Measurements from ENCODE around the gene MAPKAPK2.
A peak's percentile ranks its signal among the peaks of the same experiment; 100 is the strongest.

MAPKAPK2 gene

GRCh38 chr1:206661161-206661820, 23.4 kb upstream of the MAPKAPK2 start:
- no peak for DNase-seq

GRCh38 chr1:206662396-206663092, 22.2 kb upstream of the MAPKAPK2 start:
- DNase-seq = no peak

GRCh38 chr1:206663362-206663761, 21.3 kb upstream of the MAPKAPK2 start:
- no peak for DNase-seq

GRCh38 chr1:206663832-206664652, 20.7 kb upstream of the MAPKAPK2 start:
- DNase-seq = peak; percentile 71

GRCh38 chr1:206664740-206665139, 20.0 kb upstream of the MAPKAPK2 start:
- no peak for DNase-seq

GRCh38 chr1:206666031-206666561, 18.6 kb upstream of the MAPKAPK2 start:
- DNase-seq = no peak

GRCh38 chr1:206666954-206667665, 17.6 kb upstream of the MAPKAPK2 start:
- DNase-seq = no peak

- DNase-seq = no peak
These were observed 16.4 kb upstream of the MAPKAPK2 start for GRCh38 chr1:206668351-206668750.

GRCh38 chr1:206668874-206669410, 15.8 kb upstream of the MAPKAPK2 start:
- no peak for DNase-seq

GRCh38 chr1:206672011-206672688, 12.6 kb upstream of the MAPKAPK2 start:
- no peak for DNase-seq

- no peak for DNase-seq
These were observed 11.6 kb upstream of the MAPKAPK2 start for GRCh38 chr1:206672844-206673758.

- DNase-seq = no peak
These were observed 10.5 kb upstream of the MAPKAPK2 start for GRCh38 chr1:206674236-206674635.

- DNase-seq = no peak
These were observed 9.9 kb upstream of the MAPKAPK2 start for GRCh38 chr1:206674745-206675175.

- no peak for DNase-seq
These were observed 8.2 kb upstream of the MAPKAPK2 start for GRCh38 chr1:206676499-206676898.

GRCh38 chr1:206678490-206678889, 6.2 kb upstream of the MAPKAPK2 start:
- no peak for DNase-seq

GRCh38 chr1:206679738-206680211, 4.9 kb upstream of the MAPKAPK2 start:
- DNase-seq = no peak

- no peak for DNase-seq
These were observed 4.4 kb upstream of the MAPKAPK2 start for GRCh38 chr1:206680279-206680678.

- no peak for DNase-seq
These were observed 3.3 kb upstream of the MAPKAPK2 start for GRCh38 chr1:206681359-206681758.

- no peak for DNase-seq
These were observed 2.6 kb upstream of the MAPKAPK2 start for GRCh38 chr1:206682111-206682510.

GRCh38 chr1:206683313-206683712, 1.4 kb upstream of the MAPKAPK2 start:
- no peak for DNase-seq

GRCh38 chr1:206684003-206684402, 702 bp upstream of the MAPKAPK2 start:
- no peak for DNase-seq
